Skin epidermis (tissue), 12 donors: ENCODE results near the gene AIFM2.
A peak's percentile ranks its signal among the peaks of the same experiment; 100 is the strongest.
"Not testable (repeated sequence)": the region's sequence is repeated elsewhere in the genome, so short reads cannot be mapped to it uniquely, and the experiment has no call there.

Source experiments
- H3K27ac ChIP-seq, 21 experiments: fragments of 200-600 bp; sonication (generic) in 11 of 21; one replicate each; pipeline ENCODE4 v1.5.0; 2020; ENCODE audit warnings: mild to moderate bottlenecking in 3 of 21, inconsistent platforms in 2 of 21, moderate library complexity in 2 of 21
- H3K4me3 ChIP-seq, 7 experiments: fragments of 200-600 bp; sonication (generic) in 2 of 7; one replicate each; pipeline ENCODE4 v1.5.0; 2020; ENCODE audit warnings: inconsistent platforms in 2 of 7, mild to moderate bottlenecking in 2 of 7, moderate library complexity in 1 of 7

AIFM2 gene

GRCh38 chr10:70101068-70101562 is 31.5 kb downstream of the AIFM2 start:
- not testable (repeated sequence) for H3K27ac ChIP-seq

DNA sequence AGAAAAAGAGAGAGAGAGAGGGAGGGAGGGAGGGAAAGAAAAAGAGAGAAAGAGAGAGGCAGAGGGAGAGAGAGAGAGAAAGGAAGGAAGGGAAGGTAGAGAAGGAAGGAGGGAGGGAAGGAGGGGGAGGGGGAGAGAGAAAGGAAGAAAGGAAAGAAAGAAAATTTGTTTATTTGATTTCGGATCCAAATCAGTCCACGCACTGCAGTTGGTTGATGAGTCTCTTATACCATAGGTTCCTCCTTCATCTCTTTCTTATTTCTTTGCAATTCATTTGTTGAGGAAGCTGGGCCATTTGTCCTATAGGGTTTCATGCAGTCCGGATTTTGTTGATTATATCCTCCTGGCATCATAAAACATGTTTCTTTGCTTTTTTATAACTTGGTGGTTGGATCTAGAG is 34.4 kb downstream of the AIFM2 start:
- H3K27ac ChIP-seq: no peak overlapping the region
- no peak overlapping the region for H3K4me3 ChIP-seq

More at GRCh38 chr10:70101068-70101562, 31.5 kb downstream of the AIFM2 start:
- H3K4me3 ChIP-seq: not testable (repeated sequence)

DNA sequence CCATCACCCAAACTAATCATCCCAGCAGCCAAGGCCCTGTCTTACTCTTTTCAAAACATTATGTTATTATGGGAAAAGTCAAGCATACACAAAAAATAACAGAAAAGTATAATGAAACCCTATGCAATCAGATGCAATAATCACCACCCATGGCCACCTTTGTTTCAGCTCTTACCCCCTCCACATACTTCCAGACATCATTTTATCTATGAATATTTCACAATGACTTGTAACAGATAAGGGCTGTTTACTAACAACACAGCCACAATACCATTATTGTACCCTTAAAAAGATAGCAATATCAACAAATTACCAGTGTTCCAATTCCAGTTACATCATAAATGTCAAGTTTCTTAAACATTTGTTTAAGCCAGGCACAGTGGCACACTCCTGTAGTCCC is 35.2 kb downstream of the AIFM2 start:
- Histone ChIP-seq H3K27ac (no peak overlapping the region), H3K4me3 (no peak overlapping the region)

- H3K4me3 ChIP-seq: no peak overlapping the region
These were observed 35.8 kb downstream of the AIFM2 start for GRCh38 chr10:70096705-70097420.

DNA sequence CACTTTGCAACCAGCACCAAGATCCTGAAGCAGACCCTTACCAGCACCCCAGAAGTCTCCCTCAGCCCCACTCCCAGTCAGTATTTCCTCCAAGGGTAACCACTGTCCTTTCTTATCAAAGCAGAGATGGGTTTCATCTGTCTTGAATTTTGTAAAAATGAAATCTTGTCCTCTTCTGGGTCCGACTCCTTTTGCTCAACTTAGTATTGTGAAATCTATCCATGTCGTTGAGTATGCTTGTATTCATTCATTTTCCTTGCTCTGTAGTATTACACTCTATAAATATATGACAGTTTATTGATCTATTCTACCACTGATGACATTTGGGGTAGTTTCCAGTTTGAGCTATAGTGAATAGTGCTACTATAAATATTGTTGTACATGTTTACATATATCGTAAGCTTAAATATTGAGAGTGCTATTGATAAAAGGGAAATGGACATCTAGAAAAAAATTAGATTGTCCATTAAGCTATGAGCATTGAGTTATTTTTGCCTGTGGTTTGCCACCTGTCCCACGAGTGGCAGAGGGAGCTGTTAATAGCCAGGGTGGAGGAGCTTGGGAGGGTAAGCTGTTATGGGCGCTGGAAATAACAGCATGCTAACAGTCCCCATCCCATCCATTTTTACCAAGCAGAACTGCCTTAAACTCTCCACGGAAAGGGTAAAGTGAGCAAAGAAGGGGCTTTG is 36.5 kb downstream of the AIFM2 start:
- Histone ChIP-seq H3K4me3 (no peak overlapping the region), H3K27ac (no peak overlapping the region)

More at GRCh38 chr10:70096705-70097420, 35.8 kb downstream of the AIFM2 start:
- no peak overlapping the region for H3K27ac ChIP-seq

DNA sequence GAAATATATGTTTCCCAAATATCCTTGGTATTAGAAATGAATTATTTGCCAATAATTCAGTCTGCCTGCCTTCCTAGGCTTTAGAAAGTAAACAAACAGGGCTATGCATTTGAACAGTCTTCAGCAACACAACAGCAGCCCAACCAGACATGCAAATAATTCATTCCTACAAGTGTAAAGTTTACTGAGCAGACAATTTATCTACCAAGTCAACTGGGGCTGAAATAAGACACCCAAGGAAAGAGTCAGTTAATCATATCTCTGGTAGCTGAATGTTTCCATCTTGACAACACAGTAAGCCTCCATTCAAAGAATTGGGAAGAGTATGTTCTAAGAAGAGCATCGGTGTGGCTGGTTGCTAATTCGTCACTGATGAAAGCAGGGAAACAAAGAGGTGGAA is 38.4 kb downstream of the AIFM2 start:
- Histone ChIP-seq H3K27ac (no peak overlapping the region), H3K4me3 (no peak overlapping the region)

DNA sequence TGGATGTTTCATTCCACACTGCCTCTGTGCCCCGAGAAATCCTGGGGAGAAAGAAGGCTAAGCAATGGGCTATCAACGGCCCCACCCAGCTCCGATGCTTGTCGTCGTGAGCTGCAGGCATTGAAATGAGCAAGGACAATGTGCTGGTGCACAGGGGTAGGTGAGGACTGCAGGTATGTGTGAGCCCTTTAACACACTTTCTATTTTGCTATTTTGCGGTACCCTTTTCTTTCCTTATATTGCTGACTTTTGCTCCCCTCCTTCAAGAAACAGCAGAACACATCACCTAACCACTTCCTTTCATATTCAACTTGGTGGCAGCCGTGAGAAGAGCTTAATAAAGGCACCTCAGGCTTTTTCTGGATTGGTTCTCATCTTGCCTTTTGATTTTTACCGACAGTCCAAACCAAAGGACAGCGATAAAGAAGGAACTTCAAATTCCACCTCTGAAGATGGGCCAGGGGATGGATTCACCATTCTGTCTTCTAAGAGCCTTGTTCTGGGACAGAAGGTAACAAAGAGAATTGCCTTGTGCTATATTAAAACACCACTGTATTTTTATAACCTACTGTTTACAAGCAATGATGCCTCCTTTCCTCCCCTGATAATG is 39.2 kb downstream of the AIFM2 start:
- Histone ChIP-seq H3K4me3 (peak overlapping the region in 2 of 7 experiments; percentile 13 to 14), H3K27ac (peak overlapping the region in 6 of 21 experiments; percentile 8 to 80 (median 18))

DNA sequence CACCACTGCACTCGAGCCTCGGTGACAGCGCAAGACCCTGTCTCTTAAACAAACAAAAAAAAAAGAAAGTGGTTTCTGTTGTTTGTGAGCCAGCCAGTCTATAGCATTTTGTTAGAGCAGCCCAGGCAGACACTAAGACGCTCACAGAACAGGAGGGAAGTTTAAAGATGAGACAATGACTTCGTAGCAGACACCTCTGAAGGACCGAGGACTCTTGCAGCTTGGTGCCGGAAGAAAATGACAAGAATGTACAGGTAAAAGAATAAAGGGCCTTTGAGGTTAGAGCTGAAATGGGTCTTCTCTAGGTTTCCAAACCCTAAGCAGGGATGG is 40.3 kb downstream of the AIFM2 start:
- H3K4me3 ChIP-seq: peak overlapping the region in 2 of 7 experiments; percentile 13 to 14
- H3K27ac ChIP-seq: peak overlapping the region in 5 of 21 experiments; percentile 26 to 80 (median 41)

- Histone ChIP-seq H3K27ac (no peak overlapping the region), H3K4me3 (no peak overlapping the region)
These were observed 41.7 kb downstream of the AIFM2 start for GRCh38 chr10:70090951-70091350.

DNA sequence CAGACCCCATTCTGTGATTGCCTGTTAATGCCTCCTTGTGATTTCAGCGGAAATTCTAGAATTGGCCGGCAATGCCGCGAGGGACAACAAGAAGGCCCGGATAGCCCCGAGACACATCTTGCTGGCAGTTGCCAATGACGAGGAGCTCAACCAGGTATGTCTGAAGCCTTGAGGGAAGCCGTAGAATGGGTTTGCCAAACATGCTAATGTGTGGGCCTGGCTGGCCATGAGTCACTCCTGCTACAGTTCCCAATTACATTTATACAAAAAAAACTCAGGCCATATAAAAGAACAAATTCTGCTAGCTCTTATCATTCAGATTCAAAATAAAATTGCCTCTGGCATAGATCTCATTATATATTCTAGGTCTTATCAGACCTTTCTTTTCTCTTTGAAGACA is 42.6 kb downstream of the AIFM2 start:
- no peak overlapping the region for H3K27ac ChIP-seq

DNA sequence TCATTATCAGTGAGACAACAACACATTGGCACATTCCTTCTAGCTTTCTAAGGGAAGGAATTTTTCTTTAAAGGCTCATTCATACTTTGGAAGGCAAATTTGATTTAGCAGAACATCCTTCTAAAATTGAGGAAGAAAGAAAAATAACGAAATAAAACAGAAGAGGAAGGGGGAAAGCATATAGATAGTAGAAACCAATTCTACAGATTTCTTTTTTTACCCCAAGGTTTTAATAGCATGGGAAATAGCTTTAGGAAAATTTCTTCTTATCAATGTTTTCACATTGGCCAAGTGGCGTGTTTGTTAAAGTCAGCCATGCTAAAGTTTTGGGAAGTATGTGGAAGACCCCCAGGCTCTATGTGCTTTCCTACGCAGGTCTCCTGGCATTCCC is 44.3 kb downstream of the AIFM2 start:
- H3K27ac ChIP-seq: no peak overlapping the region
- no peak overlapping the region for H3K4me3 ChIP-seq

More for the DNA sequence above, 42.6 kb downstream of the AIFM2 start:
- no peak overlapping the region for H3K4me3 ChIP-seq

GRCh38 chr10:70087616-70088307 is 44.9 kb downstream of the AIFM2 start:
- Histone ChIP-seq H3K27ac (no peak overlapping the region), H3K4me3 (no peak overlapping the region)

- Histone ChIP-seq H3K27ac (no peak overlapping the region), H3K4me3 (no peak overlapping the region)
These were observed 46.5 kb downstream of the AIFM2 start for GRCh38 chr10:70085975-70086613.

DNA sequence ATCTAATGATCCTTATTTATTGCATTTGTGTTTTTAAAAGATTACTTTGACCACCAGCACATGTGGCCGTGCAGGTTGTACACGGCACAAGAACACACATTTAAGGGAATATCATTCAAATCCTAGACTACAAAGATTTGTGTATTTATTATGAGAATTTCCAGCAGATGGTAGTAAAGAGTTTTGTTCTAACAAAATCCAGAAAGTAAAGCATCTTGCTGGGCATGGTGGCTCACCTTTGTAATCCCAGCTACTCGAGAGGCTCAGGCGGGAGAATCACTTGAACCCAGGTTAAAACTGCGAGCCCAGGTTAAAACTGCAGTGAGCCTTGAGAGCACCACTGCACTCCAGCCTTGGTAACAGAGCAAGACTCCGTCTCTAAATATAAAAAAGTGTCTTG is 48.4 kb downstream of the AIFM2 start:
- no peak overlapping the region for H3K27ac ChIP-seq
- H3K4me3 ChIP-seq: no peak overlapping the region

DNA sequence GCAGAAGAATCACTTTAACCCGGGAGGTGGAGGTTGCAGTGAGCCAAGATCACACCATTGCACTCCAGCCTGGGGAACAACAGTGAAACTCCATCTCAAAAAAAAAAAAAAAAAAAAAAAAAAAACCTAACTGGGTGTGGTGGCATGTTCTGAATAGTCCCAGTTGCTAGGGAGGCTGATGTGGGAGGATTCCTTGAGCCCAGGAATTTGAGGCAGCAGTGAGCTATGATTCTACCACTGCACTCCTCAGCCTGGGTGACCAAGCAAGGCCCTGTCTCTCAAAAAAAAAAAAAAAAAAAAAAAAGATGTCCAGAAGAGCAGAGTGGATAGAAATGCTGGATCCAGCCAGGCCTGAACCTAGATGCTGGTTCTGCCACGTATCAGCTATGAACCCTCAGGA is 51.8 kb downstream of the AIFM2 start:
- not testable (repeated sequence) for H3K27ac ChIP-seq, H3K4me3 ChIP-seq

DNA sequence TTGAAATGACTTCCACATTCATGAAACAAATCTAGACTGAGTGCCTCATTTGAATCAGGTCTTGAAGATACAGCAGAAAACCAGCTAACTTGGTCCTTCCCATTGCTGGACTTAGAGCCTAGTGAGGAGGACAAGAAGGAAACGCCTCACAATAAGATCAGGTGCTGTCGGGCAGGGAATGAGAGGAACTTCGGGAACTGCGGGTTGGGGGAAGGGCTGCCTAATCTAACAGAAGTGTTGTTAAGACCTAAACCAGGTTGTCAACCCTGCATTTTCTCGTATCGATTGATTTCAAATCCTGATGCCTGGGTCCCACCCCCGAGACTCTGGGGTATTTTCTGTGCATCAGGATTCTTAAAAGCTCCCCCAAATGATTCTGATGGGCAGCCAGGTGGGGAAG is 53.7 kb downstream of the AIFM2 start:
- Histone ChIP-seq H3K4me3 (no peak overlapping the region), H3K27ac (no peak overlapping the region)

GRCh38 chr10:70078329-70078728 is 54.3 kb downstream of the AIFM2 start:
- Histone ChIP-seq H3K4me3 (no peak overlapping the region), H3K27ac (no peak overlapping the region)

- Histone ChIP-seq H3K4me3 (no peak overlapping the region), H3K27ac (no peak overlapping the region)
These were observed 57.7 kb downstream of the AIFM2 start for GRCh38 chr10:70074971-70075370.

- Histone ChIP-seq H3K4me3 (no peak overlapping the region), H3K27ac (no peak overlapping the region)
These were observed 58.5 kb downstream of the AIFM2 start for GRCh38 chr10:70074165-70074564.

- Histone ChIP-seq H3K27ac (no peak overlapping the region), H3K4me3 (no peak overlapping the region)
These were observed 61.8 kb downstream of the AIFM2 start for GRCh38 chr10:70070834-70071233.
